GM19351 (cell line): ENCODE data around the gene CUL1.

Source experiments
- ATAC-seq: cut with Tn5 transposase; IDR thresholded peaks from one replicate; pipeline ENCODE4 v1.9.1; 2021; ENCODE audit warnings: mild to moderate bottlenecking, moderate library complexity; ENCODE audit not compliant: unreplicated experiment

CUL1 gene

DNA sequence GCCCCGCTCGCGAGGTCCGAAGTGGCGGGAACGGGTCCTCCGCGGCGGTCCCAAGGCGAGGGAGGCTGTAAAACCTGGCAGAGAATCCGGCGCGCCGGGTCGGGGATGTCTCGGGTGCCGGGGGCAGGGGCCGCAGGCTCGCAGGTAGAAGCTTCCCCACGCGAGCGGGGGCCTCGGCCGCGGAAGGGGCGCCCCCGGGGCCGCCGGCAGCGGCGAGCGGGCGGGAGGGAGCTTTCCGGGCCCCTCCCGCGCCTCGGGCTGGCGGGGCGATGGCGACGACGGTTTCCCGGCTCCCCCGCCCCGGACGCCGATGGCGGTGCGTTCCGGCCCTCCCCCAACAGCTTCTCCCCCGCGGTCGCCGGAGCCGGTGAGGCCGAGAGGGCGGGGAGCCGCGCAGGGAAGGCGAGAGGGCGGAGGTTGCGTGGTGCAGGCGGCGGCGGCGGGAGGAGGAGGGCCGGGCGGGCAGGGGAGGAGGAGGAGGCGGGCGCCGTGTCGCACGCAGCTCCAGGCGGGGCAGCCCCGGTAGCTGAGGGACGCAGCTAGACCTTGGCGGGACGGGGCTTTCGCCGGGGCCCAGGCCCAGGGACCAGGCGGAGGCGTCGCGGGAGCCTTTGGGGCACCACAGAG lies at the start of gene CUL1:
Gene CUL1, plus strand, starts transcription at position 507 of the 627 bp plus-strand sequence. CDS start 31,220 bp downstream, outside the sequence.
- peak; percentile 66 for ATAC-seq

DNA sequence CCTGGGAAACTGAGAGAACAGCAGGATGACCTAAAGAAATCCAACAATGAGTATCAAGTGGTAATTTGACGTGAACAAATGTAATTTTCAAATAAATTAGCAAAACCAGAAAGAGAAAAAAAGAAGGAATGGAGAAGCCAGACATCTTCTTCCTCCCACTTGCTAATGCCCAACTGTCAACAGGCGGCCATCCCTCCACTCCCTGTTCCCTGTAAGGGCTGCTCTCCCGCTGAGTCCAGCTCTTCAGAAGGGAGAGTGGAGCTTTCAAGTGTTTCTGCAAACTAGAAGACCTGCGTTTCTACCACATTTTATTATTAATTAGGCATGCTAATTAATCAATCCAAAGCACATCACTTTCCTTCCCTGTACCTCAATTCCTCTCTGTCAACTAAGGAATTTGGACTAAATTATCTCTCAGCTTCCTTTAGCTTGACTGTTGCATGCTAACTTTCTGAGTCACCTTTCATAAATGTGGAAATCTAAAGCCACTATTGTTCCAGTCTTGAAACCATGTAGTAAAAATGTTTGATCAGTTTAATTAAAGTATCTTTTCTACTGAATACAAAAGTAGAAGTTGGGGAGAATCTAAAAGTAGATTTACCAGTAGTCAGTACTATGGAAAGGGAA lies 48.4 kb upstream of the CUL1 start:
- no peak for ATAC-seq

DNA sequence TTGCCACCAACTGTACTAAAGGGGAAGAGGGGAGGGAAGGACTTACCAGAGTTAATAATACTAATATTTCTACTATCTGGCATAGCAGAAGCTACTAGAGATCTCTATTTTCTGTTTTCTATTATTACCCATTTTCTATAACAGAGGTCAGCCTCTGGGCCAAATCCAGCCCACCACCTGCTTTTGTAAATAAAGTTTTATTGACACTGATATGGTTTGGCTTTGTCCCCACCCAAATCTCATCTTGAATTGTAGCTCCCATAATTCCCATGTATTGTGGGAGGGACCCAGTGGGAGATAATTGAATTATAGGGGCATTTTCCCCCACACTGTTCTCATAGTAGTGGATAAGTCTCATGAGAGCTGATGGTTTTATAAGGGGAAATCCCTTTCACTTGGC lies 45.9 kb upstream of the CUL1 start:
- no peak for ATAC-seq

GRCh38 chr7:148657929-148658328 lies 40.8 kb upstream of the CUL1 start:
- ATAC-seq: no peak

DNA sequence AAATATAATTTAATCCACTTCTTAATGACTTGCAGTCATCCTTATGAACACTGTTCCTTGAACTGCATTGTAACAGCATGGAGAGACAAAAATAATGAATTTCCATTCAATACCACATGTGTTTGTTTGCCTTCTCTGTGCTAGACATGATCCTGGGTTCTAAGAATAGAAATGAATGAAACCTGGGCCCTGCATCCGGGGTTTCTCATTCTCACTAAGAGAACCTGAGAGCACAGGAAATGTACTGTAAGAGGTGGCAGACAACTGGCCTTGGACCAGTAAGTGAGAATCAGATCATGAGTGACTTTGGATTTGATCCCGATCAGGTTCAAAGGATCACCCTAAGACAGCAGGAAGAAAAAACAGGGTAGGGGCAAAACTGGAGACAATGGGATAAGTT lies 37.2 kb upstream of the CUL1 start:
- no peak for ATAC-seq

GRCh38 chr7:148662646-148663045 lies 36.1 kb upstream of the CUL1 start:
- ATAC-seq: no peak

DNA sequence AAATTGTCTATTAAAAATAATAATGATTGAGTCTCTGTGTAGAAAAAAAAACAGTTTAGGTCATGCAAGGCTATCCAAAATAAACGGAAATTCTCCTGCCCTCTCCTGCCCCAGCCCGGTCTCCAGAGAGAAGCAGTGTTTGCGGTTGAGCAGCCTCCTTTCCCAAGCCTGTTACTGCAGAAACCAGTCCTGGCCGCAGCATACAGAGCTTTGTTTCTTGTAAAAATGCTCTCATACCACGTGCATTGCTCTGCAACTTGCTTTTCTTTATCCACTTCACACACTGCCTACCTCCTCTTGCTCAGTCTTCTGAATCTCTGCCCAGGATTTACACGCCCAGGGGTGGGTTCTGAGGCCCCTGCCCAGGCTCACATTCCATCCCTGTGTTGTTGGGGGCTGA lies 34.4 kb upstream of the CUL1 start:
- no peak for ATAC-seq

DNA sequence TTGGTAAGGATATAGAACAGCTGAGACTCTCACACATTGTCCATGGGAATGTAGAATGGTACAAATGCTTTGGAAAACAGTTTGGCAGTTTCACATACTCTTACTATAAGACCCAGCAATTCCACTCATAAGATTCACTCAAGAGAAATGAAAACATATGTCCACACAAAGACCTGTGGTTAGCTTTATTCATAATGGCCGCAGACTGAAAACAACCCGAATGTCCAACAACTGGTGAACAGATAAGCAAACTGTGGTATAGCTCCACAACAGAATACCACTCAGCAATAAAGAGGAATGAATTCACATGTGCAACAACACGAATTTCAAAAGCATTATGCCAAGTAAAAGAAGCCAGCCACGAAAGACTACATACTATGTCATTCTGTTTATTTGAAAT lies 33.5 kb upstream of the CUL1 start:
- no peak for ATAC-seq

- no peak for ATAC-seq
Observed at GRCh38 chr7:148669927-148670326, 28.8 kb upstream of the CUL1 start.

DNA sequence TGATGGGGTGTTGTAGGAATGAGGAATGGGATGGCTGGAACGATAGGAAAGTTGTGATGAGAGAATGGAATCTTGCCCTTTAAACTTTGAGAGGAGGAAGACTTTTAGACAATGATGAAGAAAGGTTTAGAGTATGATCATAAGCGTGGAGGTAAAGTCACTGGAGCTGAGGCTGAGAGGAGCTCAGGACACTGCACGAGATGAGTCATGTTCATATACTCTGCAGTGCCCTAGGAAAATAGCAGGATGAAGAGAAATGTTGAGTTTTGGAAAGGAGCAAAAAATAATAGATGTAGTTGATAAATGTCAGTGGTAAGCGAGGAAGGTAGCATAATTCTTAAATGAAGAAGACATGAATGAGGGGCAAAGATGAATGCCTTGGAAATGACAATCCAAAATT lies 28.3 kb upstream of the CUL1 start:
- ATAC-seq: no peak

DNA sequence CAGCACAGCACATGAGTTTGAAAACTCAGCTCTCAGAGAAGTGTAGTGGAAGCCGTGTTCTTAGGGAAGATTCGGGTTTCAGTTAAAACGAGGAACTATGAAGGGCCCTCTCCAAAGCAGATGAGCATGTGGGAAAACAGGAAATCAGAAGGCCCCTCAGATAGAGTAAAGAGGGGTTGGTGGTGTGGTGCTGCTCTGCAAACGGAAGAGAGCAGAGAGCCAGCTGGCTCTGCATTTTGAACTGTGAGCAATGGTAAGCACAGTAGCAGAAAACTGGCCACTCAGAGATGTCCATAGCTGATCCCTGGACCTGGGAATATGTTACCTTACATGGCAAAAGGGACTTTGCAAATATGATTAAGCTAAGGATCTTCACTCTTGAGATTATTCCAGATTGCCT lies 27.9 kb upstream of the CUL1 start:
- no peak for ATAC-seq

DNA sequence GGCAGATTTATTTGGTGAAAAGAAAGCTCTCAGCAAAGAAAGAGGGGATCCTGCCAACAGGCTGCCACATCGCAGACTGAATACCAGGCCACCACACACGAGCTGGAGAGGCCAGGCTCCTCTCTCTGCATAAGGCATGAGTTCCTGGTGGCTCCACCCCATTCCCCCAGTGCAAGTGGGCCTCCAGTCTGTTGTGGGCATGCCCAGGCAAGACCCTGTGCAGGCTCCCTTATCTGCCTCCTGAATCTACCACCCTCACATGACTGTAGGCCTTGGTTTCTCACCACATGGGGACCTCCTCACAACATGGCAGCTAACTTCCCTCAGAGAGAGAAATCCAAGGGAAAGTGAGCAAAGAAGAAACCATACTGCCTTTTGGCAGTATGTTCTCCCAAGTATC lies 26.7 kb upstream of the CUL1 start:
- ATAC-seq: no peak

DNA sequence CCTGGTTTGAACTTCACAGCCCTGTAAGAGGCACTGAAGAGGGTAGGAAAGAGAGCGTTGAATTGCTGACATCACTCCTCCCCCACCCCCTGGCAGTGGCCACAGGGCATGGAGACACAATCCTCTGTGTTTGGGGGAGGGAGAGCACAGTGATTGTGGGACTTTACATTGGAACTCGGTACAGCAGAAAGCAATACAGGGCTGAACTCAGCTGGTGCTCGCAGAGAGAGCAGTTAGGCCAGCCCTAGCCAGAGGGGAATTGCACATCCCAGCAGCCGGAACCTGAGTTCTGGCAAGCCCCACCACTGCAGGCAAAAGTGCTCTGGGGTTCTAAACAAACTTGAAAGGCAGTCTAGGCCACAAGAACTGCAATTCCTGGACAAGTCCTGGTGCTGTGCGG lies 24.0 kb upstream of the CUL1 start:
- ATAC-seq: no peak

DNA sequence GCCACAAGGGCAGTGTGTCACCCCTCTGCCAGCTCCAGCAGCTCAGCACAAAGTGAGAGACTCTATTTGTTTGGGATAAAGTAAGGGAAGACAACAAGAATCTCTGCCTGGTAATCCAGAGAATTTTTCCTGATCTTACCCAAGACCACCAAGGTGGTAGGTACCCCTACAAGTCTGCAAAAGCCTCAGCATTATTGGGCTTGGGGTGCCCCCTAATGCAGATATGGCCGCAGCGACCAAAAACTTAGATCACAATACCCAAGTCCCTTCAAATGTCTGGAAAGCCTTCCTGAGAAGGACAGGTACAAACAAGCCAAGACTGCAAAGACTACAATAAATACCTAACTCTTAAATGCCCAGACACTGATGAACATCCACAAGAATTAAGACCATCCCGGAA lies 22.4 kb upstream of the CUL1 start:
- no peak for ATAC-seq

DNA sequence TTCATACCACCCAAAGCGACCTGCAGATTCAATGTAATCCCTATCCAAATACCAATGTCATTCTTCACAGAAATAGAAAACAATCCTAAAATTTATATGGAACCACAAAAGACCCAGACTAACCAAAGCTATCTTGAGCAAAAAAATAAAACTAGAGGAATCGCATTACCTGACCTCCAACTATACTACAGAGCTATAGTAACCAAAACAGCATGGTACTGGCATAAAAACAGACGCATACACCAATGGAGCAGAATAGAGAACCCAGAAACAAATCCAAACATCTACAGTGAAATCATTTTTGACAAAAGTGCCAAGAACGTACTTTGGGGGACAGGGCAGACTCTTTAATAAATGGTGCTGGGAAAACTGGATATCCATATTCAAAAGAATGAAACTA lies 16.9 kb upstream of the CUL1 start:
- no peak for ATAC-seq

DNA sequence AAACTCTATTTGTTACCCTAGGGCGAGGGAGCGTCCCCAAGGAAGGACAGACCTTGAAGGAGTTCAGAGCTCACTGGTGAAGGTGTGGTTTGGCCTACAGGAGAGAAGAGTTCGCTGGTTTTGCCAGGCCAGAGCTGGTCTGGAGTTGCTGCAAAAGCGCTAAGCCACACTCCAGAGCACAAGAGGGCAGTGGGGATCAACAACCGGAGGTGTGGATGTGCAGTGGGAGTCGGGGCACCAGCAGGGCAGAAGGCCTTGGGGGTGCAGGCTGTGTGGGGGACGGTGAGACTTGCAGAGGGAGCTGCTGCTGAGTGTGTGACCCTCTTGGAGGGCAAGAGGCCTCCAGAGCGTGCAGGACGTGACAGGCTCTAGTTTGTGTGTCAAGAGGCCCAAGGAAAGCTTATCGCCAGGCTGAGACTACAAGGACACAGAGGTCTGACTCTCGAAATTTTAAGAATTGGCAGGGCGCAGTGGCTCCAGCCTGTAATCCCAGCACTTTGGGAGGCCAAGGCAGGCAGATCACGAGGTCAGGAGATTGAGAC lies 14.3 kb upstream of the CUL1 start:
- no peak for ATAC-seq

DNA sequence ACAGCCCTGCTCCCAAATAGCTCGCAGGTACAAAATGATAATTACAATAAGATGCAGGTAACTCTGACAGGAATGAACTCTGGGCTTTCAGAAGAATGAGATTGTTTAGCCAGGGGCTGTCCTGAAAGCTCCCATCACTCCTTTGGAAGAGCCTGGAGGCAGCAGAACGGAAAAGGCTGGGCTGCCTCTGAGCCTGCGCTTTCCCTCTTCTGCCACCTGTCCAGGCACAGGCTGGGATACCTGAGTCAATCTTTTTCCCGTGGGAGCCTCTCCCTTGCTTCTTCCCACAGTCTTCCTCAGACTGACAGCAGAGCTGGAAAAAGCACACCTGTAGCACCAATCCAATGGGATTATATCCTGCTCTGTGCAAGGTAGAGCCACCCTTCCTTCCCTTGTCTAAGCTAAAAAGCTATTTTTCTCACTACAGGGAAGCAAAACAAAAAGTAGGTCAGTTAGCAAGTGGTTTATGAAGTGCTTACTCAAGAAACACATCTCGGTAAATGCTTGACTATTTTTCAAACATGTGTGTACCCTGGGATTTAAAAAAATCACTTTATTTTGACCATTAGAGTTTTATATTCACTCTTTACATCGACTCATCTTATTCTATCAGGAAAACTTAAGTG lies 12.3 kb upstream of the CUL1 start:
- ATAC-seq: no peak

GRCh38 chr7:148687555-148687954 lies 11.1 kb upstream of the CUL1 start:
- no peak for ATAC-seq

GRCh38 chr7:148688526-148688925 lies 10.2 kb upstream of the CUL1 start:
- no peak for ATAC-seq

GRCh38 chr7:148693651-148694050 lies 5.1 kb upstream of the CUL1 start:
- no peak for ATAC-seq

GRCh38 chr7:148694631-148695030 lies 4.1 kb upstream of the CUL1 start:
- ATAC-seq: no peak

DNA sequence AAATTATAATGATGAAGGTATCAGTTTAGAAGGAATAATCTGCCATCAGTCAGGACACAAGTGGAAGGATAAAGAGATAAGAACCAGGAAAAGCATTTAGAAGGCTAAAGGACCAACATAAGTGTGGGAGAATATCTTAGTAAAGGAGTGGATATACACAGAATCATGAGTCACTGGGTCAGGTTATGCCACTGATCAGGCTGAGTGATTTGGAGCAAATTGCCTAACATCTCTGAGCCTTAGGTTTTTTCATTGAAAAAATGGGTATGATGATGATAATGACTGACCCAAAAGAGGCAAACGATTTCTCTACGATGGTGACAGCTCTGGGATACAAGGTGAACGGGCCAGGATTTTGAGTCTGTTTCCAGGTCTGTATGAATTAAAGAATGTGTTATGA lies 2.8 kb upstream of the CUL1 start:
- ATAC-seq: no peak
